Activated T-cell treated with anti-CD3 and anti-CD28 coated beads, Interleukin-2, amount 50 U/mL, for 72 hours (primary cell): ENCODE data around the gene MEIS1. TPM values are rescaled to one million over a fixed set of nuclear protein-coding genes. Genes with fewer than 3 reads are reported as not detected.
A peak's percentile ranks its signal among the peaks of the same experiment; 100 is the strongest.

ENCODE experiments used
- ATAC-seq, 2 donors: fragments of 150-1000 bp; cut with Tn5 transposase; replicated peaks in 1 of 2; 2 replicates each; pipeline ENCODE4 v1.10.0; 2021; ENCODE audit warnings: moderate library complexity in 2 of 2, mild to moderate bottlenecking in 1 of 2
- DNase-seq, 2 donors: peaks; one replicate each; pipeline ENCODE4 v3.0.0; 2021 to 2022; ENCODE audit warnings: mixed read lengths in 1 of 2
- H3K27ac Mint-ChIP-seq: one replicate; pipeline ENCODE4 v1.8.0; 2022; ENCODE audit warnings: mild to moderate bottlenecking, moderate library complexity, mixed read lengths
- H3K27me3 Mint-ChIP-seq: one replicate; pipeline ENCODE4 v1.8.0; 2022; ENCODE audit warnings: low read depth, mixed read lengths
- H3K36me3 Mint-ChIP-seq, 2 donors: one replicate each; pipeline ENCODE4 v1.8.0; 2022; ENCODE audit warnings: mixed read lengths in 2 of 2, mild to moderate bottlenecking in 1 of 2; ENCODE audit not compliant: insufficient read depth in 2 of 2
- H3K4me1 Mint-ChIP-seq: one replicate; pipeline ENCODE4 v1.8.0; 2022; ENCODE audit warnings: low read depth, mixed read lengths
- H3K4me3 Mint-ChIP-seq, 2 donors: one replicate each; pipeline ENCODE4 v1.8.0; 2022; ENCODE audit warnings: mild to moderate bottlenecking in 2 of 2, mixed read lengths in 2 of 2, moderate library complexity in 2 of 2
- H3K9me3 Mint-ChIP-seq, 2 donors: one replicate each; pipeline ENCODE4 v1.8.0; 2022; ENCODE audit warnings: mixed read lengths in 2 of 2
- total RNA-seq, 2 donors: library from RNA; stranded (reverse); gene quantifications; one replicate each; pipeline ENCODE4 v1.2.3, GENCODE V29; 2022

Gene MEIS1
- total RNA-seq, 2 donors from 2014 or later, result 0.34 TPM; not detected in 1

GRCh38 chr2:66555501-66556324 is 120.8 kb downstream of the MEIS1 start:
- peaks cover 6% of the 10 kb centered on the region for H3K27me3 Mint-ChIP-seq
- H3K36me3 Mint-ChIP-seq, result no peaks in the 10 kb centered on the region

DNA sequence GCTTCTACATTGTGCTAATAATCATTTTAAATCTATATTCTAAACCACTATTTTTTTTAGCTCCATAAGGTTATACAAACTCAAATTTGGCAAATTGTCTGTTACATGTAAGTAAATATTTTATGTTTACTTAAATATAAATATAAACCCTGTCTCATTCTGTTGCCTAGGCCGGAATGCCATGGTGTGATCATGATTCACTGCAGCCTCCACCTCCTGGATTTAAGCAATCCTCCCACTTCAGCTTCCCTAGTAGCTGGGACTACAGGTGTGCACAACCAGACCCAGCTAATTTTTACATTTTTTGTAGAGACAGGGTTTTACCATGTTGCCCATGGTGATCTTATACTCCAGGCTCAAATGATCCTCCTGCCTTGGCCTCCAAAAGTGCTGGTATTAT is 124.7 kb downstream of the MEIS1 start:
- ATAC-seq, result no peak
- no peak for DNase-seq
- H3K27ac Mint-ChIP-seq, result no peak overlapping the region
- H3K4me3 Mint-ChIP-seq, result no peak overlapping the region
- no peaks in the 10 kb centered on the region for H3K27me3 Mint-ChIP-seq
- H3K9me3 Mint-ChIP-seq, result no peaks in the 10 kb centered on the region
- H3K4me1 Mint-ChIP-seq, result no peaks in the 10 kb centered on the region
- no peaks in the 10 kb centered on the region for H3K36me3 Mint-ChIP-seq

More at GRCh38 chr2:66555501-66556324, 120.8 kb downstream of the MEIS1 start:
- DNase-seq, result no peak
- H3K27ac Mint-ChIP-seq, result peak overlapping the region; percentile 33
- H3K4me3 Mint-ChIP-seq, result peak overlapping the region; percentile 33 to 56
- H3K9me3 Mint-ChIP-seq, result no peaks in the 10 kb centered on the region
- H3K4me1 Mint-ChIP-seq, result no peaks in the 10 kb centered on the region
- ATAC-seq, result no peak

DNA sequence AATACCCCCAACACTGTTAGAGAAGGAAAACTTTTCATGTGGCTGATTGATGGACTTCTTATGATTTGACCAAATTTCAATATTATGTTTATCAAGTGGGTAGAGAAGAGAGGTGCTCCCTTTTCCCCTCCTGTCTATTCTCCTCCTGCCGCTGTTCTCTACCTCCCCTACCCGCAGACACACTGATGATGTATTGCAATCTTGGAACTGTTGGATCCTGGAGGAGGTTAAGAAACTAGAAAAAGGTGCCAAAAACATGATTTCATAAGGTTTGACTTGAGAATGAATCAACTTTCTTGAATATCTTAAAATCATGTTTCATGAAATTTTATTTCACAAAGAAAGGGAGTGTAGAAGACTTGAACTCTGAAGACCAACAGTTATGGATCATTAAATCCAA is 125.8 kb downstream of the MEIS1 start:
- no peak for ATAC-seq
- H3K9me3 Mint-ChIP-seq, result no peaks in the 10 kb centered on the region
- H3K27ac Mint-ChIP-seq, result no peak overlapping the region
- DNase-seq, result no peak
- H3K27me3 Mint-ChIP-seq, result no peaks in the 10 kb centered on the region
- no peaks in the 10 kb centered on the region for H3K36me3 Mint-ChIP-seq
- no peaks in the 10 kb centered on the region for H3K4me1 Mint-ChIP-seq
- no peak overlapping the region for H3K4me3 Mint-ChIP-seq

GRCh38 chr2:66561645-66562303 is 126.8 kb downstream of the MEIS1 start:
- H3K4me1 Mint-ChIP-seq, result no peaks in the 10 kb centered on the region
- DNase-seq, result no peak
- H3K4me3 Mint-ChIP-seq, result no peak overlapping the region
- H3K9me3 Mint-ChIP-seq, result no peaks in the 10 kb centered on the region
- no peak overlapping the region for H3K27ac Mint-ChIP-seq
- no peaks in the 10 kb centered on the region for H3K36me3 Mint-ChIP-seq
- H3K27me3 Mint-ChIP-seq, result no peaks in the 10 kb centered on the region
- ATAC-seq, result no peak

- ATAC-seq (no peak), DNase-seq (no peak)
- H3K4me1 Mint-ChIP-seq, result no peaks in the 10 kb centered on the region
- no peaks in the 10 kb centered on the region for H3K9me3 Mint-ChIP-seq
- H3K36me3 Mint-ChIP-seq, result no peaks in the 10 kb centered on the region
- no peaks in the 10 kb centered on the region for H3K27me3 Mint-ChIP-seq
- no peak overlapping the region for H3K4me3 Mint-ChIP-seq
- H3K27ac Mint-ChIP-seq, result no peak overlapping the region
Measured at GRCh38 chr2:66562304-66562685, 127.4 kb downstream of the MEIS1 start.

DNA sequence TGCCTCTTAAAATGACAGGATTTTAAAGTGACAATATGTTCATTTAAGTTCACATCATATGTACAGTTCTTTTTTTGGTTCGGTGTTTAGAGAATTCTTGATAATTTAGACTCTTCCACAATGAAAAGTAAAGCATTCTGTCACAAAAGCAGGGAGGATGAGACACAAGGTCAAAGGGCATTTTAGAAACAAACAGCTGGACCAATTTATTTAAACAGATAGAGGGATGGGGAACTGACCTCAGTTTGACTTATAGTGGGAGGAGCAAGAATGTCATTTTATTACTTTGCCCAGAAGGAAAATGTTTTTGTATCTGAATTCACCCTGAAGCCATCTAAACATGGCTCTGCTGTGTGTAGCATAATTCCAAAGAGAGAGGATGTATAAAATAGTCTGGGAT is 128.5 kb downstream of the MEIS1 start:
- Mint-ChIP-seq H3K4me3 (no peak overlapping the region), H3K27ac (no peak overlapping the region), H3K36me3 (no peaks in the 10 kb centered on the region), H3K27me3 (no peaks in the 10 kb centered on the region), H3K9me3 (no peaks in the 10 kb centered on the region), H3K4me1 (no peaks in the 10 kb centered on the region)
- ATAC-seq, result no peak
- DNase-seq, result no peak

- no peak for ATAC-seq
- DNase-seq, result no peak
- no peaks in the 10 kb centered on the region for H3K9me3 Mint-ChIP-seq
- no peaks in the 10 kb centered on the region for H3K27me3 Mint-ChIP-seq
- no peak overlapping the region for H3K27ac Mint-ChIP-seq
- no peaks in the 10 kb centered on the region for H3K36me3 Mint-ChIP-seq
- no peaks in the 10 kb centered on the region for H3K4me1 Mint-ChIP-seq
- no peak overlapping the region for H3K4me3 Mint-ChIP-seq
Measured at GRCh38 chr2:66565291-66565690, 130.4 kb downstream of the MEIS1 start.

DNA sequence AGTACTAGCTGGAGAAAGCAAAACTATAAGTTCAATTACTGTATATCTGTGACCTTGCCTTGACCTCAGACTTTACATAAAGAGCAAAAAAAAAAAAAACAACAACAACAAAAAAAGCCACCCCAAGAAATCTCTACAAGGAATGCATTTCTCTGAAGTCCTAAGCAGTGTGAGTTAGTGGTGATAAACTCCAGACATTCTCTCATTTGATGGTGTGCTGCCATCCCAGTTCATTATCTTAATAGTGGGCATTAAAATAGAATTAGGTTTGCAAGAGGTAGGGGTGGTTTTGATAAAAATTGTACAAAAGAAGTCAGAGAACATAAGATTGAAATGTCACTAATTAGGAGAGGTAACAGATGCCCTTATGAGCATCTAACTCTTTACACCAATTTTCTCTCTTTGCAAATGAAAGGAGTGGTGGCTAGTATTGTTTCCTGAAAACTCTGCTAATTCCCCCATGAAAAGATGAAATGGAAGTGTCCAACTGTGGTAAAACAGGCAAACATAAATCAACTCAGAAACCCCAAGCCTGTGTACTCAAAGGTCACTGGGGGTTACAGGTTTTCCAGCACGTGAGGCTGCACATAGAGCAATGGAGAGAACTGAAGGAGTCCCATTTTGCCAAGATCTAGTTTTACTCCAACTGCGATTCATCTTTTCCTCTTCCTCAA is 131.9 kb downstream of the MEIS1 start:
- no peaks in the 10 kb centered on the region for H3K36me3 Mint-ChIP-seq
- ATAC-seq, result no peak

GRCh38 chr2:66567729-66568128 is 132.8 kb downstream of the MEIS1 start:
- H3K27ac Mint-ChIP-seq, result no peak overlapping the region
- H3K9me3 Mint-ChIP-seq, result no peaks in the 10 kb centered on the region
- no peak for DNase-seq
- ATAC-seq, result no peak
- no peaks in the 10 kb centered on the region for H3K36me3 Mint-ChIP-seq
- H3K27me3 Mint-ChIP-seq, result no peaks in the 10 kb centered on the region
- H3K4me3 Mint-ChIP-seq, result no peak overlapping the region
- no peaks in the 10 kb centered on the region for H3K4me1 Mint-ChIP-seq

More for the DNA sequence above, 131.9 kb downstream of the MEIS1 start:
- Mint-ChIP-seq H3K27me3 (no peaks in the 10 kb centered on the region), H3K27ac (no peak overlapping the region), H3K4me3 (no peak overlapping the region), H3K4me1 (no peaks in the 10 kb centered on the region), H3K9me3 (no peaks in the 10 kb centered on the region)
- no peak for DNase-seq

DNA sequence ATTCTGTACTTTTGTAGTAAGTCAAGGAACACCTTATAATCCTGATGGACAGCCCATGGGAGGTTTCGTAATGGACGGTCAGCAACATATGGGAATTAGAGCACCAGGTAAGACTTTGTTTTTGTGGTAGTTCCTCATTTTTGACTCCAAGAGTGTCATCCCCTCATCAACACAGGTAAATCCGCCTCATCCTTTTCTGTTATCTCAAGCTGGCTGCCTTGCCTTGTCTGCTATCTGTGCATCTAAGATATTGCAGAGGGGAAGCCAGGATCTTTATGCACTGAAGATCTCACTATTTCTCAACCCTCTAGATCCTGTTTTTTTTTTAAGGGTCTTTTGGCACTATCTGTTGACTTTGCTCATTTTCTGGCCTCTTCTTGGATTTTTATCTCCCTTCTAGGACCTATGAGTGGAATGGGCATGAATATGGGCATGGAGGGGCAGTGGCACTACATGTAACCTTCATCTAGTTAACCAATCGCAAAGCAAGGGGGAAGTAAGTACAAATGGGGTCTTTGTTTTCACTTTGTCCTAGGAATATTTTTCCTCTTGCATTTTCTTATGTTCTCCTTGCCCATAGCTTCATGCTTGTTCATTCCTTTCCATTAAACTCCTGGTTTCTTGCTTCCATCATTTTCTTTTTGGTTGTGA is 133.8 kb downstream of the MEIS1 start:
- H3K27ac Mint-ChIP-seq, result no peak overlapping the region
- DNase-seq (no peak), ATAC-seq (no peak)
- H3K27me3 Mint-ChIP-seq, result no peaks in the 10 kb centered on the region
- H3K4me3 Mint-ChIP-seq, result no peak overlapping the region
- no peaks in the 10 kb centered on the region for H3K4me1 Mint-ChIP-seq
- H3K9me3 Mint-ChIP-seq, result no peaks in the 10 kb centered on the region
- H3K36me3 Mint-ChIP-seq, result no peaks in the 10 kb centered on the region

DNA sequence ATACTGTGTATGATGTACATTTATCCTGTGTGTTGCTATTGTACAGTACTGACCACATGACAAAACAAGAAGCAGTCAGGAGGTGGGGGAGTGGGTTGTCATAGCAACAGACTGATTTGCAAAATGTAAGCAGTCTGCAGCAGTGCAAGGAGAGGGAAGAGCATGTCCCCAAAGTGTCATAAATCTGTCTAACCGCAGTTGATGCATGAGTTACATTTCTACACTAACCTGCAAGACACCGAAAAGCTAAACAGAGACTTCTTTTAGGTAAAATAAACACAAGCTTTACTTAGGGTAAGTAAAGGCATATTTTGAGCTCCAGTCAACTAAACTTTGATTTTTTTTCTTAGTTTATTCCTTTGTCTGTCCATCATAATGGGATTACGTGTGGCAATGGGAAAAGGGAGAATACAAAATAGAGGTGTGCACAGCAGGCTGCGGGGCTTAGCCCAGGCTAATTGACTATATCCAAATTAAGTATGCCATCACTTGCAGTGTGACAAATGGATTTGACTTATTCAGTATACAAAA is 134.5 kb downstream of the MEIS1 start:
- Mint-ChIP-seq H3K4me3 (no peak overlapping the region), H3K27me3 (no peaks in the 10 kb centered on the region), H3K27ac (no peak overlapping the region), H3K9me3 (no peaks in the 10 kb centered on the region), H3K36me3 (no peaks in the 10 kb centered on the region), H3K4me1 (no peaks in the 10 kb centered on the region)
- ATAC-seq, result no peak
- no peak for DNase-seq

GRCh38 chr2:66569974-66570373 is 135.0 kb downstream of the MEIS1 start:
- DNase-seq, result no peak
- Mint-ChIP-seq H3K27ac (no peak overlapping the region), H3K9me3 (no peaks in the 10 kb centered on the region), H3K4me1 (peaks cover 2% of the 10 kb centered on the region), H3K4me3 (no peak overlapping the region), H3K36me3 (no peaks in the 10 kb centered on the region), H3K27me3 (peaks cover 4% of the 10 kb centered on the region)
- no peak for ATAC-seq

- Mint-ChIP-seq H3K27ac (no peak overlapping the region), H3K36me3 (no peaks in the 10 kb centered on the region), H3K4me1 (peaks cover 7% of the 10 kb centered on the region), H3K9me3 (no peaks in the 10 kb centered on the region), H3K27me3 (peaks cover 9% of the 10 kb centered on the region), H3K4me3 (no peak overlapping the region)
- no peak for DNase-seq
- ATAC-seq, result no peak
Measured at GRCh38 chr2:66570471-66570870, 135.5 kb downstream of the MEIS1 start.
